Measurements from ENCODE around the gene MRPL48.

MRPL48 gene

DNA sequence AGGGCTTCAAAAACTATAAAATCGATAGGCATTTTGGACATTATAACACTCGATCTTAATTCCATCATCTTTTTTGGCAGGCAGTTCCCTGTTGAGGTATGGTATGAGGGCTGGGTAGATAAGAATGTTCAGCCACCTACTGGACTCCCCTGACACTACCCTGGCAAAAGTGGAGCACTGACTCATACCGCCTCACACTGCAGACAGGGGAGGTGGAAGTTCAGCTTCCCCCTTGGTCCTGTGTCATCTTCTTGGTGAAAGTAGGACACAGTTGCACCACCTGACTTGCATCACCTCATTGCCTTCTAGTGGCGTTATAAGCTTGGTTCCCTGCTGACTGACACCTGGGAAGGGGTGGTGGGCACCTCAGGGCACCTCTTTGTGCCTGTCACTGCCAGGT lies 119.5 kb downstream of the MRPL48 start:
- DNase-seq, result no peak

DNA sequence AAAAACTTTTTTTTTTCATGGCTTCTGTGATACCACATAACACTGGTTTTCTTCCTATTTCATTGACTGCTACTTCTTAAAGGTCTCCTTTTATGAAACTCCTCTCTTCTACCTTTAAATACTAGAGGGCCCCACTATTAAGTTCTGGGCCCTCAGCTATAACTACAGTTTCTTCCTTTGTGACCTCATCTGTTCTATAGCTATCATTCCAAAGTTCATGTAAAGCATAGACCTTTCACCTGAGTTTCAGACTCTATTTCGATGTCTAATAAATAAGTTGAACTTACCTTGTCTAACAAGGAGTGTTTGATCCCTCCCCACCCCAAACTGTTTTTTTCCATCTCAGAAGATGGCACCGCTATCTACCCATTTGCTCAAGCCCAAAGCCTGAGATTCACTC lies 124.4 kb downstream of the MRPL48 start:
- DNase-seq, result no peak

DNA sequence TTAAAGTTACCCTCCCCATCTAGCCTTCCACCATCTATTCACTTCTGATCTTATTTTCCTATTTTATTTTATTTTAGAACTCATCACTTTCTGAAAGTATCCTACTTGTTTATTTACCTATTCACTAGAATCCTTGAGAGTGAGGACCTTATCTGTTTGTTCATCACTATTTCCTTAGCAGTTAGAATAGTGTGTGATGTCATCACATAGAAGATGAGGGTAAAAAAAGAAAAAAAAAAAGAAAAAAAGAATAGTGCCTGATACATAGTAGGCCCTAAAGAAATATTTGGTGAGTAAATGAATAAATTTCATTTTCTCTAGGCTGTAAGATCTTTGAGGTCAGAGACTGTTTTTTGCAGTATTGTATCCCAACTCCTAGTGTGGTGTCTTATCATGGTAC lies 125.8 kb downstream of the MRPL48 start:
- no peak for DNase-seq

DNA sequence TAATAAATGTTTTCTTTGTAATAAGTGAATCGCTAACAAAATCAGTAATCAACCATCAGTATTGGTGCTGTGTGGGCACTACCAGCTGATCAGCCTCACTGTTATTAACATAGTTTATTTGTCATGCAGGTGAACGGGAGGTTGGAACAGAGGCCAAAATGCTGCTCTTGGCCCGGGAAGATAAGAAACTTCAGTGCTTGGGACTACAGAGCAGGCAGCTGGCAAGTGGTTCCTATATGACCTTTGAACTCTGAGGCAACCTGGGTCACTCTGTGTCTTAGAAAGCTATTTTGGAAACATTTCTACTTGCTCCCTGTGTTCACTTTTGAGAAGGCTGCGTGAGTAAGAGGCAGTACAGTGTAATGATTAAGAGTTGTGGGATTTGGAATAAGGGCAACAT lies 126.6 kb downstream of the MRPL48 start:
- no peak for DNase-seq
